Keratinocyte (primary cell): Measurements from ENCODE around the gene C22orf15. TPM values are rescaled to one million over a fixed set of nuclear protein-coding genes. Genes with fewer than 3 reads are reported as not detected.

Experiments used
- DNase-seq: peaks from one replicate; pipeline ENCODE4 v3.0.0-alpha.2; 2011; ENCODE audit warnings: low read depth, missing footprints, low spot score
- FAIRE-seq: peaks from 2 replicates; lab custom pipeline; 2011; peaks lifted over from hg19 to GRCh38; lab: Jason Lieb, UNC
- H2AFZ ChIP-seq: 2 replicates; pipeline ENCODE4 v1.6.0; 2012; ENCODE audit warnings: low read length, control low read depth, inconsistent platforms; ENCODE audit not compliant: control insufficient read depth
- H3K27ac ChIP-seq: 2 replicates; pipeline ENCODE4 v1.5.1; 2011; ENCODE audit warnings: low read length; ENCODE audit not compliant: control insufficient read depth, insufficient read depth
- H3K27me3 ChIP-seq: 3 replicates; pipeline ENCODE4 v1.6.0; 2011; ENCODE audit warnings: low read length; ENCODE audit not compliant: control insufficient read depth, insufficient read depth; ENCODE audit errors: extremely low read depth
- H3K36me3 ChIP-seq, 2 experiments: 2 replicates in 1 of 2; 3 replicates in 1 of 2; pipeline ENCODE4 v1.5.1; 2011; ENCODE audit warnings: low read length in 2 of 2, mild to moderate bottlenecking in 1 of 2; ENCODE audit not compliant: control insufficient read depth in 2 of 2, insufficient read depth in 2 of 2; ENCODE audit errors: extremely low read depth in 1 of 2
- H3K4me1 ChIP-seq: 3 replicates; pipeline ENCODE4 v1.5.1; 2011; ENCODE audit warnings: low read length; ENCODE audit not compliant: control insufficient read depth, insufficient read depth; ENCODE audit errors: extremely low read depth
- H3K4me2 ChIP-seq: 3 replicates; pipeline ENCODE4 v1.6.0; 2011; ENCODE audit warnings: low read depth, low read length; ENCODE audit not compliant: control insufficient read depth, insufficient read depth; ENCODE audit errors: extremely low read depth
- H3K4me3 ChIP-seq, 3 experiments: fragments of 200-600 bp in 1 of 3; sonication (generic) in 1 of 3; 2 replicates in 2 of 3; 3 replicates in 1 of 3; pipeline ENCODE4 v1.5.1; 2011 to 2016; ENCODE audit warnings: low read length in 3 of 3, mild to moderate bottlenecking in 3 of 3, control low read depth in 2 of 3, inconsistent platforms in 1 of 3, low read depth in 1 of 3, mixed read lengths in 1 of 3, mixed run types in 1 of 3, moderate library complexity in 1 of 3; ENCODE audit not compliant: control insufficient read depth in 2 of 3, insufficient read depth in 2 of 3; ENCODE audit errors: extremely low read depth in 1 of 3
- H3K79me2 ChIP-seq: 2 replicates; pipeline ENCODE4 v1.6.0; 2012; ENCODE audit warnings: low read length; ENCODE audit not compliant: control insufficient read depth, insufficient read depth
- H3K9ac ChIP-seq: 3 replicates; pipeline ENCODE4 v1.6.0; 2011; ENCODE audit warnings: low read length; ENCODE audit not compliant: control insufficient read depth, insufficient read depth; ENCODE audit errors: extremely low read depth
- H3K9me1 ChIP-seq: 3 replicates; pipeline ENCODE4 v1.6.0; 2011; ENCODE audit warnings: low read length; ENCODE audit not compliant: control insufficient read depth, insufficient read depth; ENCODE audit errors: extremely low read depth
- H3K9me3 ChIP-seq: 2 replicates; pipeline ENCODE4 v1.5.1; 2012; ENCODE audit warnings: low read depth, low read length; ENCODE audit not compliant: control insufficient read depth
- H4K20me1 ChIP-seq: 3 replicates; pipeline ENCODE4 v1.6.0; 2011; ENCODE audit warnings: low read length; ENCODE audit not compliant: control insufficient read depth, insufficient read depth; ENCODE audit errors: extremely low read depth
- CTCF ChIP-seq, 3 experiments: IDR thresholded peaks in 1 of 3; conservative IDR thresholded peaks in 1 of 3; optimal IDR thresholded peaks in 1 of 3; 2 replicates in 2 of 3; 3 replicates in 1 of 3; pipeline versions ENCODE3 to v1.5.1; 2011; ENCODE audit warnings: low read length in 3 of 3, mild to moderate bottlenecking in 3 of 3, moderate library complexity in 2 of 3, control low read depth in 1 of 3, inconsistent platforms in 1 of 3; ENCODE audit not compliant: insufficient read depth in 2 of 3; ENCODE audit errors: extremely low read depth in 1 of 3
- EZH2 ChIP-seq: IDR thresholded peaks from one replicate; pipeline ENCODE4 v1.6.1; 2012; ENCODE audit warnings: inconsistent platforms, mild to moderate bottlenecking, low read length, moderate library complexity
- dilution Hi-C: fragments of 300-500 bp; cut with MboI; formaldehyde crosslinking; loops from one replicate; pipeline ENCODE4 v1.7.0; 2020; ENCODE audit warnings: low sequenced_read_pairs; ENCODE audit not compliant: extremely low pct_ligation_motif_present
- polyA plus RNA-seq, 5 experiments: library from polyadenylated mRNA; depleted of rRNA in 3 of 5; stranded (reverse) in 3 of 5; stranded (forward) in 1 of 5; unstranded in 1 of 5; fragments of >200 nt; gene quantifications; 1 replicate in 1 of 5; 2 replicates in 3 of 5; 3 replicates in 1 of 5; pipeline versions ENCODE4 v1.2.1 to v1.2.3, GENCODE V29; 2011 to 2012; ENCODE audit warnings: missing spikeins in 2 of 5, low read depth in 1 of 5, low replicate concordance in 1 of 5

The C22orf15 gene
- polyA plus RNA-seq, 1 donor (not counting 4 experiments of a cell fraction or from before 2014, with no cell fraction given), result not detected

- H3K9me1 ChIP-seq, result no peaks in the 10 kb centered on the region
- H3K4me2 ChIP-seq, result no peak overlapping the region
- H2AFZ ChIP-seq, result no peak overlapping the region
- peaks cover 16% of the 10 kb centered on the region for H3K27me3 ChIP-seq
- H3K36me3 ChIP-seq, result no peaks in the 10 kb centered on the region
- H3K27ac ChIP-seq, result no peak overlapping the region
- no peak for TF ChIP-seq EZH2
- TF ChIP-seq CTCF (optimal IDR thresholded peaks at IDR 0.05 in 1 of 3, IDR thresholded peaks at IDR 0.05 in 1 of 3, conservative IDR thresholded peaks at IDR 0.05 in 1 of 3; ENCODE audit: extremely low read depth in 1 of 3, insufficient read depth in 2 of 3, low read length in 3 of 3), result no peak
- DNase-seq, result no peak
- H4K20me1 ChIP-seq, result no peaks in the 10 kb centered on the region
- dilution Hi-C loops, result no loop called here
- H3K9me3 ChIP-seq, result no peaks in the 10 kb centered on the region
- no peak overlapping the region for H3K4me3 ChIP-seq
- peaks cover 12% of the 10 kb centered on the region for H3K4me1 ChIP-seq
- H3K79me2 ChIP-seq, result no peaks in the 10 kb centered on the region
- FAIRE-seq, result no peak
- H3K9ac ChIP-seq, result no peak overlapping the region
These were observed 10.8 kb downstream of the C22orf15 start for GRCh38 chr22:23773483-23774113.

- dilution Hi-C loops, result no loop called here
- Histone ChIP-seq H3K4me3 (no peak overlapping the region), H3K36me3 (no peaks in the 10 kb centered on the region), H3K9me3 (no peaks in the 10 kb centered on the region), H4K20me1 (no peaks in the 10 kb centered on the region), H3K79me2 (no peaks in the 10 kb centered on the region), H3K4me1 (peaks cover 12% of the 10 kb centered on the region), H3K27ac (no peak overlapping the region), H3K9me1 (no peaks in the 10 kb centered on the region), H2AFZ (no peak overlapping the region), H3K27me3 (peaks cover 16% of the 10 kb centered on the region), H3K9ac (no peak overlapping the region), H3K4me2 (no peak overlapping the region)
- TF ChIP-seq EZH2, result no peak
- no peak for TF ChIP-seq CTCF (optimal IDR thresholded peaks at IDR 0.05 in 1 of 3, IDR thresholded peaks at IDR 0.05 in 1 of 3, conservative IDR thresholded peaks at IDR 0.05 in 1 of 3; ENCODE audit: extremely low read depth in 1 of 3, insufficient read depth in 2 of 3, low read length in 3 of 3)
- DNase-seq (no peak), FAIRE-seq (no peak)
These were observed 11.5 kb downstream of the C22orf15 start for GRCh38 chr22:23774114-23774921.
